ENCODE data around the gene FLRT2. TPM values are rescaled to one million over a fixed set of nuclear protein-coding genes. Genes with fewer than 3 reads are reported as not detected.

The FLRT2 gene
- polyA plus RNA-seq, 2 of the 4 experiments (the other 2 are of a cell fraction) = 6.8 to 7.5 TPM

DNA sequence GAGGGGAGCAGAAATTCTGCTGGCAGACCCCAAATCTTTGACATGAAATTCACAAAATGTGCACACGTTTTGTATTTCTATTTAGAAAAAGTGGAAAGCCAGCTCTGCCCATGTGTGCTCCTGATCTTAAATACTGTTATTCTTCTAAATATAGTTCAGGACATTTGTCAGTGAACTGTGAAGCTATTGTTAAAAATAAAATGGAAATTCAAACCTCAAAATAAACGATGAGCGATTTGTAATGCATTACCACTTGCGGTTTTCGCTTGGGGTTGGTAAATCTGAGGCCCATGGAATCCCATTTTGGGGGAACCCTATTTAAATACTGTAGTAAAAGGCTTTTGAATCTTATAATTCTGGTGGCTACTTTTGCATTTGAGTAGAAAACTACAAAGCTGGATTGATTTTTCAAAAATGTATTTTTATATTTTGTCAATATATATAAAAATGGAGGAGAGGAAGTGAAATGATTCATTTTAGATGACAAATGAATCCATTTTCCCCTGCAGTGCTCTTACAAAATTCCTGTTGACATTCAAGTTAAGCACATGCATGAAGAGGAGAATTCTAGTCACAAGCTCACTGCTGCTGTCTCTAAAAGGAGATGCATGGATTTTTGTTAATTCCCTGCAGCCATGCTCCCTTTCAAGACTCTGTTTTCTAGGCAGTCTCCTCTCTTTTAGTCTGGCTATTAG, 47.1 kb downstream of the FLRT2 start:
- Histone ChIP-seq H3K27ac (no peak overlapping the region), H3K9me3 (no peaks in the 10 kb centered on the region), H3K4me1 (peaks cover 16% of the 10 kb centered on the region; the same call in 2 of the 3 replicates), H3K4me2 (no peak overlapping the region), H3K4me3 (no peak overlapping the region)
- ATAC-seq (no peak), FAIRE-seq (no peak), DNase-seq (ENCODE audit: low read depth in 1 of 2, low spot score in 1 of 2) (no peak)
- CTCF ChIA-PET = interaction anchor here (1.0 to 2.2 kb wide), 4 partner anchors 11 to 44 kb away, joined by 3 to 12 read pairs (median 3); no protein-coding TSS in a partner anchor
- POLR2A ChIA-PET = no interaction called here
- WGBS (ENCODE audit: missing lambda C conversion rate) = 67% methylated on average over 5 of the region's 5 CpGs
- TF ChIP-seq MAZ (IDR thresholded peaks at IDR 0.05; ENCODE audit: borderline replicate concordance, low read depth, low read length) (no peak), CTCF (IDR thresholded peaks at IDR 0.05) (no peak), NFE2L2 (conservative IDR thresholded peaks at IDR 0.05; ENCODE audit: low read length) (no peak), TP53 (CRISPR knock-in tag; IDR thresholded peaks at IDR 0.05) (no peak), POLR2A (IDR thresholded peaks at IDR 0.05; ENCODE audit: low read length) (no peak), HEYL (CRISPR knock-in tag; IDR thresholded peaks at IDR 0.05) (no peak), BHLHE40 (IDR thresholded peaks at IDR 0.05; ENCODE audit: low read depth, low read length) (no peak)

- no peak for DNase-seq (ENCODE audit: low read depth in 1 of 2, low spot score in 1 of 2)
- no peak for TF ChIP-seq POLR2AphosphoS2 (conservative IDR thresholded peaks at IDR 0.05; ENCODE audit: low read length)
- no peak for TF ChIP-seq JUNB (IDR thresholded peaks at IDR 0.05)
- no peak for TF ChIP-seq SMC3 (IDR thresholded peaks at IDR 0.05)
- no peak for TF ChIP-seq JUN (IDR thresholded peaks at IDR 0.05)
- TF ChIP-seq, protein P1, sequence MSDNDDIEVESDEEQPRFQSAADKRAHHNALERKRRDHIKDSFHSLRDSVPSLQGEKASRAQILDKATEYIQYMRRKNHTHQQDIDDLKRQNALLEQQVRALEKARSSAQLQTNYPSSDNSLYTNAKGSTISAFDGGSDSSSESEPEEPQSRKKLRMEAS (IDR thresholded peaks at IDR 0.05) = no peak
- Histone ChIP-seq H3K27ac (no peak overlapping the region), H3K4me3 (no peak overlapping the region), H3K4me1 (peaks cover 13% of the 10 kb centered on the region; the same call in 2 of the 3 replicates), H3K9me3 (no peaks in the 10 kb centered on the region), H3K4me2 (no peak overlapping the region)
- ChIA-PET CTCF (interaction anchor here (1.1 to 2.2 kb wide), 3 partner anchors 10 to 45 kb away, joined by 3 to 12 read pairs (median 3); no protein-coding TSS in a partner anchor), POLR2A (no interaction called here)
- WGBS (ENCODE audit: missing lambda C conversion rate) = 78% methylated on average over 7 of the region's 7 CpGs
- no peak for FAIRE-seq
- no peak for ATAC-seq
Measured at GRCh38 chr14:85577543-85578114, 47.7 kb downstream of the FLRT2 start.

GRCh38 chr14:85578357-85578756, 48.4 kb downstream of the FLRT2 start:
- no peak overlapping the region for H3K4me2 ChIP-seq
- H3K9me3 ChIP-seq = no peaks in the 10 kb centered on the region
- no peak overlapping the region for H3K27ac ChIP-seq
- FAIRE-seq (no peak), ATAC-seq (no peak), DNase-seq (ENCODE audit: low read depth in 1 of 2, low spot score in 1 of 2) (no peak)
- TF ChIP-seq POLR2A (IDR thresholded peaks at IDR 0.05; ENCODE audit: low read length) (no peak), RAD21 (conservative IDR thresholded peaks at IDR 0.05 in 1 of 2, IDR thresholded peaks at IDR 0.05 in 1 of 2) (no peak), CHD4 (IDR thresholded peaks at IDR 0.05; ENCODE audit: borderline replicate concordance) (no peak), HOXA7 (CRISPR knock-in tag; IDR thresholded peaks at IDR 0.05) (no peak), KDM1A (IDR thresholded peaks at IDR 0.05; ENCODE audit: low read depth) (no peak), GATA3 (IDR thresholded peaks at IDR 0.05; ENCODE audit: borderline replicate concordance) (no peak), ZNF302 (CRISPR knock-in tag; IDR thresholded peaks at IDR 0.05) (no peak), RFX5 (IDR thresholded peaks at IDR 0.05) (no peak), HEYL (CRISPR knock-in tag; IDR thresholded peaks at IDR 0.05) (no peak), NPAS2 (CRISPR knock-in tag; IDR thresholded peaks at IDR 0.05; ENCODE audit: borderline replicate concordance) (no peak), FOSB (CRISPR knock-in tag; IDR thresholded peaks at IDR 0.05) (no peak), EHF (CRISPR knock-in tag; IDR thresholded peaks at IDR 0.05) (no peak)
- ChIA-PET POLR2A (no interaction called here), CTCF (no interaction called here)
- H3K4me3 ChIP-seq = no peak overlapping the region
- peaks cover 6% of the 10 kb centered on the region; the same call in 2 of the 3 replicates for H3K4me1 ChIP-seq
- 86% methylated on average over 8 of the region's 8 CpGs for WGBS (ENCODE audit: missing lambda C conversion rate)
